NT2/D1 (cell line): Measurements from ENCODE around the gene WDFY4.

Experiments
- YY1 ChIP-seq: IDR thresholded peaks from 2 replicates; pipeline ENCODE4 v1.6.1; 2011; ENCODE audit not compliant: insufficient read length, insufficient read depth
- ZNF274 ChIP-seq: IDR thresholded peaks from 2 replicates; pipeline ENCODE4 v1.6.1; 2011; ENCODE audit warnings: mild to moderate bottlenecking, low read depth, low read length

DNA sequence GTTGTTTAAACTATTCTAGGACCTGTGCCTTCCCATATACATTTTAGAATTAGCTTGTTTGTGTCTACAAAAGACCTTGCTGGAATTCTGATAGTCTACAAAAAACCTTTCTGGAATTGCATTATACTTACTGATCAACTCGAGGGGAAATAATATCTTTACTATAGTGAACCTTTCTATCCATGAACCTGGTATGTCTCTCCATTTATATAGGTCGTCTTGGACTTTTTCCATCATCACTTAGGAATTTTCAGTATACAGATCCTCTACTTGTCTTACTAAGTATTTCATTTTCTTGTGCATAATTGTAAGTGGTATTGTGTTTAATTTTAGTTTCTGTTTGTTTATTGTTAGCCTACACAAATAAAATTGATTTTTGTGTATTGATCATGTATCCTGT lies 101.1 kb downstream of the WDFY4 start:
- TF ChIP-seq ZNF274 (no peak), YY1 (no peak)
